Neuron (in vitro differentiated cells): ENCODE measurements around the gene UQCRC2.
"Not testable (repeated sequence)": the region's sequence is repeated elsewhere in the genome, so short reads cannot be mapped to it uniquely, and the experiment has no call there.

ENCODE experiments used
- H2AFZ ChIP-seq: one replicate; pipeline ENCODE4 v1.6.1; 2013; ENCODE audit warnings: low read depth, mild to moderate bottlenecking, inconsistent platforms, low read length, moderate library complexity
- H3K27me3 ChIP-seq: one replicate; pipeline ENCODE4 v1.6.1; 2013; ENCODE audit warnings: low read length; ENCODE audit not compliant: insufficient read depth
- H3K36me3 ChIP-seq: one replicate; pipeline ENCODE4 v1.6.1; 2013; ENCODE audit warnings: low read length; ENCODE audit not compliant: insufficient read depth
- H3K4me1 ChIP-seq: one replicate; pipeline ENCODE4 v1.6.1; 2013; ENCODE audit warnings: low read length; ENCODE audit not compliant: insufficient read depth
- H3K4me3 ChIP-seq: 2 replicates; pipeline ENCODE4 v1.5.1; 2013; ENCODE audit warnings: mild to moderate bottlenecking, low read length, moderate library complexity
- H3K9me3 ChIP-seq: one replicate; pipeline ENCODE4 v1.6.1; 2013; ENCODE audit warnings: low read length

UQCRC2 gene

DNA sequence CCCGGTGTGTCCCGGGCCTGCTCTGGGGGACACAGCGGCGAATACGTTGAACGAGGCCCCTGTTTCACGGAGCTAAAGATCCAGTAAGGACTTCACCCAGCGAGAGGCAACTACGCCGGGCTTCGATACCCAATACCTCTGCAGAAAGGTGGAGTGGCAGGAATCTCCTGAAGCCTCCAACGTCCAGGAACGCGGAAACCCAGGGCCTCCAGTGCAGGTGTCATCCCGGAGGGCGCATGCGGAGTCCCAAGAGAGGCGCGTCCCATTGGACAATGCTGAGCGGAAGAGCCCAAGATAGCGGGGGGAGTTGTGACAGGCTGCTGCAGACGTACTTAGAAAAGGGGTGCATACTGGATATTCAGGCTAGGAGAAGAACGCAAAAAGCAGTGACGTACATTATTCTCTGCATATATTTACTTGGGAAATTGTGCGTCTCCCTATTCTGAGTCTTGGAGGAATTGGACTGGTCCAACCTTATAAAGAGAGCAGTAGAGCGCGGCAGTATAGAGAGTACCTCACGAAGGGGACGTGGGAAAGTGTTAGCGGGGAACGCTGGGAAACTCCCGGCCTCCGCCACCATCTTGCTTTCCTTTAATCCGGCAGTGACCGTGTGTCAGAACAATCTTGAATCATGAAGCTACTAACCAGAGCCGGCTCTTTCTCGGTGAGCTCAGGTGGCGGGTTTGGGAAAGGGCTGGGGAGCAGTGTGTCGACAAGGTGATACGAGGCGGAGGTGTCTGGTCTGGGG lies at the start of gene UQCRC2:
UQCRC2 (plus strand) TSS at position 569 of the 748 bp plus-strand sequence; CDS start at position 632, 63 bp downstream.
- peaks cover 16% of the 10 kb centered on the region for H3K4me1 ChIP-seq
- peaks cover 19% of the 10 kb centered on the region for H3K36me3 ChIP-seq
- no peaks in the 10 kb centered on the region for H3K9me3 ChIP-seq
- peak within 1 kb of the TSS; percentile 60 for H2AFZ ChIP-seq
- peak within 1 kb of the TSS; percentile 92 for H3K4me3 ChIP-seq
- H3K27me3 ChIP-seq, result no peaks in the 10 kb centered on the region

DNA sequence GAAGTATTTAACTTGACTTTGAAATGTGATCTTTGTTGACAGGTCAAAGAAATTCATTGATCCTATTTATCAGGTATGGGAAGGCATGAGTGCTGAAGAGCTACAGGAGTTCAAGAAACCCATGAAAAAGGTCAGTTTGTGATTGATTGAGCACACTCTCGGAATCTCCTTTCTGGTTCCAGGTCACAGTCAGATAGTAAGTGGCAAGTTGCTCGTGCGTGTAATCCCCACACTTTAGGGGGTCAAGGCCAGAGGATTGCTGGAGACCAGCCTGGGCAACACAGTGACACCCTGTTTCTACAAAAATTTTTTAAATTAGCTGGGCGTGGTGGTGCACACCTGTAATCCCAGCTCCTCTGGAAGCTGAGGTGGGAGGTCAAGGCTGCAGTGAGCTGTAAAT lies 20.5 kb upstream of the UQCRC2 start:
- H3K4me1 ChIP-seq, H3K27me3 ChIP-seq, H3K4me3 ChIP-seq, H3K36me3 ChIP-seq, H2AFZ ChIP-seq, H3K9me3 ChIP-seq: not testable (repeated sequence)

DNA sequence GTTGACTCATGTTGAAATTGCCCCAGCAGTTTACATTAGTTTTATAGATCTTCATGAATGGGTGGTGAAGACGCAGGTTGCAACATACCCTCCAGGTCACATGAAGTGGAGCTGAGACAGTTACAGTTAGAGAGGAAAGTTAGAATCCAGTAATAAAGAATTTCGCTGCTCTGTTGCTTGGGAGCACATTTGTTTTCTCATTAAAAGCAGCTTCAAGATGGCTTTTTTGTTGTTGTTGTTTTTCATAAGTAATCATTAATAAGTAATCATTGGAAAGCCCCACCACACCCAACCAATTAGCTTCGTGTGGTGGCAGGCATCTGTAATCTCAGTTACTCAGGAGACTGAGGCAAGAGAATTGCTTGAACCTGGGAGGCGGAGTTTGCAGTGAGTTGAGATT lies 19.8 kb upstream of the UQCRC2 start:
- not testable (repeated sequence) for H2AFZ ChIP-seq, H3K27me3 ChIP-seq, H3K4me1 ChIP-seq, H3K9me3 ChIP-seq, H3K4me3 ChIP-seq, H3K36me3 ChIP-seq

DNA sequence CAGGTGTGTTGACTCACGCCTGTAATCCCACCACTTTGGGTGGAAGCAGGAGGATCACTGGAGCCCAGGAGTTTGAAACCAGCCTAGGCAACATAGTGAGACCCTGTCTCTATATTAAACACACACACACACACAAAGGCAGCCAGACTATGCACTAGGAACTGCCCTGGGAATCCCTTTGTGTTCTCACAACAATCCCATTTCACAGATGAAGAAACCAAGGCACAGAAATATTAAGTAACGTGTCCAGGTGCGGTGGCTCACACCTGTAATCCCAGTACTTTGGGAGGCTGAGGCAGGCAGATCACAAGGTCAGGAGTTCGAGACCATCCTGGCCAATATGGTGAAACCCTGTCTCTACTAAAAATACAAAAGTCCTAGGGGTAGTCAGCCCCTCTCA lies 19.4 kb upstream of the UQCRC2 start:
- not testable (repeated sequence) for H3K36me3 ChIP-seq, H3K4me3 ChIP-seq, H3K27me3 ChIP-seq, H3K4me1 ChIP-seq, H3K9me3 ChIP-seq, H2AFZ ChIP-seq

DNA sequence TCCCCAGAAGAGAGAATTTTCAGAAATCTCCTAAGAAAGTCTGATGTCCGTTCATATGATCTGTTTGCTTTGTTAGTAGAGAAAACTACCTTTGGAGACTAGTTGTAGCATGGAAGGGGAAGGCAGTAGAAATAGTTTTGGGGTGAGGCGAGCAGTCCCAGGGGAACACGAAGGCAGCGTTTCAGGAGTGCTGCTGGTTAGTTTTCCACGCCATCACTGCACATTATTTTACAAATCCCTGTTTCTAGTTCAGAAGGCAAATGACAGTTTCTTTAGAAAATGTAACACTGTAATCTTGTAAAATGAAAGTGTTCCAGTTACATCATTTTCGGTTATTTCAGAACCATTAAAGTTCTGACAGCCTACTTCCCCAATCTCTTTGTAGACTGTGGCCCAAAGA lies 16.9 kb upstream of the UQCRC2 start:
- H3K9me3 ChIP-seq, result not testable (repeated sequence)

DNA sequence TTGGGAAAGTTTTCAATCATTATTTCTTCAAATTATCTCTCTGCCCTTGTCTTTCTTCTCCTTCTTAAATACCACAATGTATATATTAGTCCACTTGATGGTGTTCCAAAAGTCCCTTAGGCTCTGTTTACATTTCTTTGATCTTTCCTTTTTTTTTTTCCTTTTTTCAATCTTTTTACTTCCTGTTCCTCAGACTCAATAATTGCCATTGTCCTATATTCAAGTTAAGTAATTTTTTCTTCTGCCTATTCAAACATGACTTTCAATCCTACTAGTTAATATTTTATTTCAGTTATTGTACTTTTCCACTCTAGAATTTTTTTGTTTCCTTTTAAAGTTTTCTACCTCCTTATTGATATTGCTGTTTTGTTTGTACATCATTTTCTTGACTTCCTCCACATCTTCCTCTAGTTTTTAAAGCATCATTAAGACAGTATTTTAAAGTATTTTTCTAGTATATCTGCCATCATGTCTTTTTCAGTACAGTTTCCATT lies 15.8 kb upstream of the UQCRC2 start:
- Histone ChIP-seq H3K27me3 (peaks cover 6% of the 10 kb centered on the region), H3K9me3 (no peaks in the 10 kb centered on the region), H2AFZ (no peak overlapping the region), H3K36me3 (no peaks in the 10 kb centered on the region), H3K4me3 (no peak overlapping the region), H3K4me1 (no peaks in the 10 kb centered on the region)

More for the DNA sequence above, 16.9 kb upstream of the UQCRC2 start:
- H3K36me3 ChIP-seq, H3K4me1 ChIP-seq, H2AFZ ChIP-seq, H3K4me3 ChIP-seq, H3K27me3 ChIP-seq: not testable (repeated sequence)

DNA sequence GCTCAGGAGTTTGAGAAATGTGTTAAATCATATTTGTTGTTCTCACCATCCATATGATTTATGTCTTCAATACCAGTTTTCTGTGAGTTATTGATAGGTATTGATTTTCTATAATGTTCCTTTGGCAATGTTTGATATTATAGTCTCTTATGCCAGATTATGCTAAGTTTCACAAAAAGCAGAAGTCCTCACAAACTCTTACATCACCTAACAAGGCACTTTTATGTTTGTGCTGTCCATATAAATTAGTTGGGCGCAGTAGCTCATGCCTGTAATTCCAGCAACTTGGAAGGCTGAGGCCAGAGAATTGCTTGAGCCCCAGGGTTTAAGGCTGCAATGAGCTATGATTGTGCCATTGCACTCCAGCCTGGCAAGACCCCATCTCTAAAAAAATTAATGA lies 12.6 kb upstream of the UQCRC2 start:
- H2AFZ ChIP-seq, result no peak overlapping the region
- H3K4me3 ChIP-seq, result no peak overlapping the region
- no peaks in the 10 kb centered on the region for H3K4me1 ChIP-seq
- peaks cover 6% of the 10 kb centered on the region for H3K27me3 ChIP-seq
- H3K36me3 ChIP-seq, result no peaks in the 10 kb centered on the region
- H3K9me3 ChIP-seq, result no peaks in the 10 kb centered on the region

DNA sequence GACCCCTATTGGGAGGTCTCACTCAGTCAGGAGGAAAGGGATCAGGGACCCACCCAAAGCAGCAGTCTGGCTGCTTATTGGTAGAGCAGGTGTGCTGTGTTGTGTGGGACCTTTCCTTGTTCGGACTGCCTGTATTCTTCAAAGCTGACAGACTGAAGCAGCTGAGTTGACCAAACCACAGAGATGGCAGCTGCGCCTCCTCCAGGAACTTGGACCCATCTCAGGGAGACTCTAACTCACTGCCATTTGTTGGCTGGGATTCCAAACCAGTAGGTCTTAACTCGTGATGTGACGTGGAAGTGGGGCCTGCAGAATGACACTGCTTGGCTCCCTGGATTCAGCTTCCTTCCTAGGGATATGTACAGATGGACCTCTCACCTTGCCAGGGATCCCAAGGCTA lies 9.6 kb upstream of the UQCRC2 start:
- Histone ChIP-seq H3K4me3 (no peak overlapping the region), H2AFZ (no peak overlapping the region), H3K36me3 (no peaks in the 10 kb centered on the region), H3K9me3 (no peaks in the 10 kb centered on the region), H3K4me1 (no peaks in the 10 kb centered on the region), H3K27me3 (peaks cover 4% of the 10 kb centered on the region)

DNA sequence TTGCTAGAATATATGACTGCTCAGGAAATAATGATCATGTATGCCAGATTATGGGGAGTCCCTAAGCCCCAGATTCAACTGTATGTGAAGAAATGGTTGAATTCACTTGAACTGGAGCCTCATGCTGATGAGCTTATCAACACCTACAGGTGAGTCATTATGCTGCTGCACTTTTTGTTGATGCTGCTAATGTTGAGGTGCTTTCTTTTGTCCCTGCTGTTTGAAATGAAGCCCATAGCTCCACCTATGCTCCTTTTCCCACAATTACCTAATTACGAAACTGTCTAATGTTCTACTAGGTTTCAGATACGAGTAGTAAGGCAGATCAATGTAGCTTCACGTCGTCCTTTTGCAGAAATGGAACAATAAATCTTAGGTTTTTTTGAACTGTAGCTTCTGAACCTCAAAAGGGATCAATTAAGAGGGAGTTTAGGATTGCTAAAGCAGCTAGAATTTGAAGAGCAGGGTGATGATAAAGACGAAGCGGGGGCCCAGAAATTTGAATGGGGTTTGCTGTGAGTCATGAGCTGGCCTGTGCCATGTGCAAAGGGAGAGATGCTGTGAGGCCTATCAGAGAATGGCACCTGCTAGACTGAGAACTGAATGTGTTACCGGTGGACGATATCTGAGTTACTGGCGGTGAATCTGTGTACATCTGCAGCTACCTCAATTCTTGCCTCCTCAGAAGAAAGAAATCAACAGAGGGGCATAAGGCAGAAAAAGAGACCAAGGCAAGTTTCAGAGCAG lies 6.1 kb upstream of the UQCRC2 start:
- no peak overlapping the region for H2AFZ ChIP-seq
- no peaks in the 10 kb centered on the region for H3K9me3 ChIP-seq
- no peaks in the 10 kb centered on the region for H3K36me3 ChIP-seq
- H3K27me3 ChIP-seq, result no peaks in the 10 kb centered on the region
- H3K4me3 ChIP-seq, result no peak overlapping the region
- peaks cover 6% of the 10 kb centered on the region for H3K4me1 ChIP-seq

DNA sequence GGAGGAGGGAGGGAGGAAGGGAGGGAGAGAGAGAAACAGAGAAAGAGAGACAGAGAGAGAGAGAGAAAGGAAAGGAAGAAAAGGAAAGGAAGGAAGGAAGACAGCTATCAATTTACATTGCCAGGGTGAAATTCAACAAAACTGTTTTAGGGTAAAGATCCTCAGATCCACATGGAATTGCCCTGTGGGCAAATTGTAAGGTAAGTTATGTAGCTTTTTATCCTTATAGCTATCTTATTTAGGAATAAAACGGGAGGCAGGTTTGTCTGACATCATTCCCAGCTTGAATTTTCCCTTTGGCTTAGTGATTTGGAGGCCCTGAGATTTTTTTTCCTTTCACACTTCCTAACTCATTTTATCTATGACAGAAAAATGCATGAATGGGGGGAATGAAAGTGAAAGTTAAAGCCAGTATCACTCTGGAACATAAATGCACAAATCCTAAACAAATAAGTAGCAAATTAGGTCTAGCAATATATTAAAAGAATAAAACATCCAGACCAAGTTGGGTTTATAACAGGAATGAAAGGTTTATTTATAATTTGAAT lies 3.4 kb upstream of the UQCRC2 start:
- no peaks in the 10 kb centered on the region for H3K9me3 ChIP-seq
- no peaks in the 10 kb centered on the region for H3K27me3 ChIP-seq
- peaks cover 16% of the 10 kb centered on the region for H3K4me1 ChIP-seq
- no peaks in the 10 kb centered on the region for H3K36me3 ChIP-seq
- H2AFZ ChIP-seq, result no peak overlapping the region
- no peak overlapping the region for H3K4me3 ChIP-seq

DNA sequence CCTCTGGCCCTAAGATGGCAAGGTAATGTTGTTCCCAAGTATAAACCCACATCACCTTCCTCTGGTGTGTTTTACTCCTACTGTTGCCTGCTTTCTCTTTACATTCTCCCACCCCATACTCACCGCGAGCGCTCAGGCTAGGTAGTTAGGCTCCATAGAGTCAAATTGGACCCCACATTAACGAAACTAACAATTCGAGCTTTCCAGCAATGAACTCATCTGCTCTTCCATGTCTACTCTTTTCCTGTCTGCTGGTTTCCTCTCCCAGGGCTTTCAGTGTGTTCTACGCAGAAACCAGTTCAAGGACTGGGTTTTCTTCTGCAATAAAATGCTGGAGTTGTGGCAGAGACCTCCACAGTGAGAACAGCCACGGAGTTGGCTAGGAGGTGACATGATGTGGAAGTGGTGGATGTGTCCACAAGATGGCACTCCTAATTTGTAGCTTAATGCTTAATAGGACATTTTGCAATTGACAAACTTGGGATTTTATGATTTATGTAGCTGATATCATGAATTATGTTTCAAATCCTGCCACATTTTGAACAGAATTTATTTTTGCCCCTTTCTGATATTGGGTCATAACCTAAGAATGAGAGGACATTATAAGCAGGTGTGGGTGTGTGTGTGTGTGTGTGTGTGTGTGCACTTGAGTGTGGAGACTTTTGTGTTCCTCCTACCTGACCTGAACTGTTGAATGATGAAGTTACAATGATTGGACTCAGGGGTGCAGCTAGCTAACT lies 2.2 kb upstream of the UQCRC2 start:
- no peak overlapping the region for H3K4me3 ChIP-seq
- no peak overlapping the region for H2AFZ ChIP-seq
- H3K4me1 ChIP-seq, result peaks cover 16% of the 10 kb centered on the region
- H3K9me3 ChIP-seq, result no peaks in the 10 kb centered on the region
- no peaks in the 10 kb centered on the region for H3K27me3 ChIP-seq
- H3K36me3 ChIP-seq, result no peaks in the 10 kb centered on the region

DNA sequence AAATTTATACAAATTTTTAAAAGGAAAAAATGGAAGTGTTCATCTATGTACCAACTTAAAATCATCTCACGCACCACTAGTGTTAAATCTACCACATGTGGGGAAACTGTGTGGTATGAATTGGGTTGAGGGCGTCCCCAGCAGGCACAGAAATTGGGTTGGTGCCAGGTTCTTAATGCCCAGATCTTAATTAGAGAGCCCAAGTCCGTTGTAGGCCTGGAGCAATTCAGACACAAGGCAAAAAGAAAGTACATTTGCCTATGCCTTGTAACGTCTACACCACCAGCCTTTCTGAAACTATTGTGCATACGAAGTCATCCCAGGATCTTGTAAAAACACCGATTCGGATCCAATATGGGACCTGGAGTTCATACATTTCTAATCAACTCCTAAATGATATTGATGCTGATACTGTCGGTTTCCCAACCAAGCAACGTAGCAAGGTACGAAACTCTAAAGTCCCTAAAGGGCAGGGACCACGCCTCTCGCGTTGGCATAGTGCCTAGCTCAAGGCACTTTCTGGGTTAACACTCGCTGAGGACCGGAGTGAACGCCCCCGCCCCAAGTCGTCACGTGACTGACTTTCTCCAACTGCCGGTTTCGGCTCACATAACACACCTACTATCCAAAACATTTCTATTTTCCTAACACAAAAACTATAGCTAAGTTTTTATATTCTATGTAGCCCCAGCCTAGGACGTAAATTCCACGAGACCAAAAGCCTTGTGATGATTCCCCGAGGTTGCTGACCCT lies 945 bp upstream of the UQCRC2 start:
- Histone ChIP-seq H2AFZ (peak overlapping the region; percentile 60), H3K4me3 (peak overlapping the region; percentile 92), H3K4me1 (peaks cover 16% of the 10 kb centered on the region), H3K36me3 (peaks cover 12% of the 10 kb centered on the region), H3K9me3 (no peaks in the 10 kb centered on the region), H3K27me3 (no peaks in the 10 kb centered on the region)
